Hair follicle dermal papilla cell (primary cell): ENCODE measurements around the gene TSPAN13. TPM values are rescaled to one million over a fixed set of nuclear protein-coding genes. Genes with fewer than 3 reads are reported as not detected.

Experiments
- total RNA-seq: library from RNA; depleted of rRNA; stranded (reverse); fragments of >200 nt; gene quantifications from 2 replicates; pipeline ENCODE4 v1.2.3, GENCODE V29; 2012

TSPAN13 gene
- total RNA-seq: 1.1 and 2.4 TPM in 2 replicates

DNA sequence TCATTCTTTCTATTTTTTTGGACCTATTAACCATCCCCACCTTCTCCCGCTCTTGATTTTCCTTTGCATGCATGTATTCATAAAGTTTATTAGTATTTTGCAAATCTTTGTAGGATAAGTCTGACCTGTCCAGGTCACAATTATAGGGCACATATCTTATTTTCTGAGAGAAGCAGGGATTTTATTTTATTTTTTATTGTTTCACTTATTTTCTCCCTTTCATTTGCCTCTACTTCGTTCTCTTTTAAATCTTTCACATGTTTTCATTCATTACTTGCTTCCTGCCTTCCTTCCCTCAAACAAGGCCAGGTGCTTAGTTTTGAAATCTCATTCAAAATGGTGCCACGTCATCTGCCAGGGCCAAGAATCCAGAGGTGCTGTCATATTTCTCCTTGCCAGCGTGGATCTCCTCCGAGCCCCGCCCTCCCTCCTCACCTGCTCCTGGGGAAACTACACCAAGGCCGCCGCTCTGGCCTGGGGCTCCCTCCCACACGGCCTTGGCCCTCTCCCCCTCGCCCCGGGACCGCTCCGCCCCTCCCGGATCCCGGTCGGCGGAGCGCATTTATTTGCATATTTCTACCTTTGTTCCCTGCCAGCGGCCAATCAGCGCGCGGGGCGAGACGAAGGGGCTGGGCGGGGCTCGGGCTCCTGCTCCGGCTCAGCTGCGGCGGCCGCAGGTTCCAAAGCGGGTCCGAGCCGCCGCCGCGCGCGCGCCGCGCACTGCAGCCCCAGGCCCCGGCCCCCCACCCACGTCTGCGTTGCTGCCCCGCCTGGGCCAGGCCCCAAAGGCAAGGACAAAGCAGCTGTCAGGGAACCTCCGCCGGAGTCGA is at the start of gene TSPAN13:
Gene TSPAN13, plus strand, starts transcription at position 654 of the 830 bp plus-strand sequence. CDS start 213 bp downstream, outside the sequence.

DNA sequence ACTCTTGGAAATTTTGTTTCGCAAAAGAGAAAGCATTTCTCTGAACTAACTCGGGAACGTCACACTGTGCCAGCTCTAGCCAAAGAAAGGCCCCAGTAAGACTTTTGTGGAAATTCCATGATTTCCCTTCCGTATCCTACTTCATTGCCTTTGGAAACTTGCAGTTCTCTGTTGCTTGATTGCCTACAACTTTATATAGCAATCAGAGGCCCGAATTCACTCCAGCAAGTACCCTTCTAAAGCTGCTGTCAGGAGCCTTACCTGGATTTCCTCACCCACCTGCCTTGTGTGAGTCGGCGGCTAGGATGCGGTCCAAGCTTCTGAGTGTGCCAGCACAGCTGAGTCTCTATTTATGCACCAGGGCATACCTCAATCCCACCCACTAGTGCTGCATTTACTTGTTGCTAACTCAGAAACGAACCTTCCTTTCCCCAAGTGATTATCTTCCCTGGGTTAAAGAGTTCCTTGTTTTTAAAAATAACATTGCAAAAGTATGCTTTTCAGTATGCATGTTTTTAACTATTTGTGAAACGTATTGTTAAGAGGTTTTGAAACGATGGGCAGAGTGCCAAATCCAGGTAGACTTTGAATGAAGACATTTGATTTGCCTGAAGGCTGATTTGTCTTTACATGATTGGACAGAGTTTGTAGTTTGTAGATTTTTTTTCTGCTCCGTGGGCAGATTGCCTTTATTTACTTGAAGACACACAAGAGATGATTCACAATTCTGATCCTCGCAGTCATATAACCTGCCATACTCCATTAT is 51.3 kb downstream of the TSPAN13 start, which contains the start of gene AGR2:
Gene AGR2, minus strand, starts transcription at position 326 of the 766 bp plus-strand sequence. CDS start 3,203 bp downstream, outside the sequence.

Other genes with a start within 250 kb of the TSPAN13 start
- not detected in 2 replicates for gene LRRC72, start 226.9 kb upstream of the TSPAN13 start, total RNA-seq
- 25.8 and 26.0 TPM in 2 replicates for gene ANKMY2, start 108.0 kb upstream of the TSPAN13 start, total RNA-seq
- 40.6 and 41.1 TPM in 2 replicates for gene BZW2, start 107.6 kb upstream of the TSPAN13 start, total RNA-seq
- not detected in 2 replicates for gene AGR2, start 51.2 kb downstream of the TSPAN13 start, total RNA-seq
- not detected in 2 replicates for gene AGR3, start 128.2 kb downstream of the TSPAN13 start, total RNA-seq